ENCODE data around the gene EPGN.

The EPGN gene

GRCh38 chr4:74344031-74344430 lies 35.8 kb downstream of the EPGN start:
- no peak for DNase-seq

- no peak for DNase-seq
Measured at GRCh38 chr4:74353858-74354257, 45.6 kb downstream of the EPGN start.

GRCh38 chr4:74357965-74358364 lies 49.7 kb downstream of the EPGN start:
- DNase-seq: no peak

- no peak for DNase-seq
Measured at GRCh38 chr4:74361671-74362070, 53.4 kb downstream of the EPGN start.

- no peak for DNase-seq
Measured at GRCh38 chr4:74362347-74362746, 54.1 kb downstream of the EPGN start.

GRCh38 chr4:74364256-74364651 lies 56.0 kb downstream of the EPGN start:
- no peak for DNase-seq

- no peak for DNase-seq
Measured at GRCh38 chr4:74364652-74365491, 56.6 kb downstream of the EPGN start, which contains the start of gene EREG. TSS of gene EREG (plus strand) at chr4:74365145. CDS start at chr4:74365309, 164 bp downstream.

- DNase-seq: no peak
Measured at GRCh38 chr4:74365761-74366160, 57.5 kb downstream of the EPGN start.
